HFF-Myc (cell line): Measurements from ENCODE around the gene DIP2C.

Experiments
- DNase-seq: peaks from one replicate; pipeline ENCODE4 v3.0.0-alpha.2; 2011; ENCODE audit warnings: low read depth; ENCODE audit errors: extremely low read depth
- H3K4me3 ChIP-seq: replicated peaks from 2 replicates; pipeline ENCODE4 v1.5.1; 2011; ENCODE audit warnings: low read depth, mild to moderate bottlenecking, control low read depth, low read length
- TF ChIP-seq, protein P1 (sequence below): IDR thresholded peaks from 2 replicates; pipeline ENCODE4 v1.5.1; 2012; ENCODE audit warnings: mild to moderate bottlenecking, low read depth, low read length, control low read depth; ENCODE audit errors: missing control alignments

The DIP2C gene

DNA sequence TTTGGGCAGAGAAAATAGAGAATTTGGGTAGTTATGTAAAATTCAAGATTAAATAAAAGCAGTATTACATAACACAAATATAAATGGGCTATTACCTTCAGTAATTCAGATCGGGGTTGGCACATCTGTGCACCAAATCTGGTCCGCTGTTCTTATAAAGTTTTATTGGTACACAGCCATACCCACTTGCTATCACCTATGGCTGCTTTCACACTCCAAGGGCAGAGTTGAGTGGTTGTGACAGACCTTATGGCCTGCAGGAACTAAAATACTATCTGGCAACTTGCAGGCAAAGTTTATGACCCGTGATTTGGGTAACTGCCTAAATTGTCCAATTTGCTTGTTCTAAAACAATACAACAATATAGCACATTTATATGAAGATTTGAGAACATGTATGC, 249.3 kb downstream of the DIP2C start:
- DNase-seq, result no peak
- no peak overlapping the region for H3K4me3 ChIP-seq
- TF ChIP-seq, protein P1, sequence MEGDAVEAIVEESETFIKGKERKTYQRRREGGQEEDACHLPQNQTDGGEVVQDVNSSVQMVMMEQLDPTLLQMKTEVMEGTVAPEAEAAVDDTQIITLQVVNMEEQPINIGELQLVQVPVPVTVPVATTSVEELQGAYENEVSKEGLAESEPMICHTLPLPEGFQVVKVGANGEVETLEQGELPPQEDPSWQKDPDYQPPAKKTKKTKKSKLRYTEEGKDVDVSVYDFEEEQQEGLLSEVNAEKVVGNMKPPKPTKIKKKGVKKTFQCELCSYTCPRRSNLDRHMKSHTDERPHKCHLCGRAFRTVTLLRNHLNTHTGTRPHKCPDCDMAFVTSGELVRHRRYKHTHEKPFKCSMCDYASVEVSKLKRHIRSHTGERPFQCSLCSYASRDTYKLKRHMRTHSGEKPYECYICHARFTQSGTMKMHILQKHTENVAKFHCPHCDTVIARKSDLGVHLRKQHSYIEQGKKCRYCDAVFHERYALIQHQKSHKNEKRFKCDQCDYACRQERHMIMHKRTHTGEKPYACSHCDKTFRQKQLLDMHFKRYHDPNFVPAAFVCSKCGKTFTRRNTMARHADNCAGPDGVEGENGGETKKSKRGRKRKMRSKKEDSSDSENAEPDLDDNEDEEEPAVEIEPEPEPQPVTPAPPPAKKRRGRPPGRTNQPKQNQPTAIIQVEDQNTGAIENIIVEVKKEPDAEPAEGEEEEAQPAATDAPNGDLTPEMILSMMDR, result no peak

DNA sequence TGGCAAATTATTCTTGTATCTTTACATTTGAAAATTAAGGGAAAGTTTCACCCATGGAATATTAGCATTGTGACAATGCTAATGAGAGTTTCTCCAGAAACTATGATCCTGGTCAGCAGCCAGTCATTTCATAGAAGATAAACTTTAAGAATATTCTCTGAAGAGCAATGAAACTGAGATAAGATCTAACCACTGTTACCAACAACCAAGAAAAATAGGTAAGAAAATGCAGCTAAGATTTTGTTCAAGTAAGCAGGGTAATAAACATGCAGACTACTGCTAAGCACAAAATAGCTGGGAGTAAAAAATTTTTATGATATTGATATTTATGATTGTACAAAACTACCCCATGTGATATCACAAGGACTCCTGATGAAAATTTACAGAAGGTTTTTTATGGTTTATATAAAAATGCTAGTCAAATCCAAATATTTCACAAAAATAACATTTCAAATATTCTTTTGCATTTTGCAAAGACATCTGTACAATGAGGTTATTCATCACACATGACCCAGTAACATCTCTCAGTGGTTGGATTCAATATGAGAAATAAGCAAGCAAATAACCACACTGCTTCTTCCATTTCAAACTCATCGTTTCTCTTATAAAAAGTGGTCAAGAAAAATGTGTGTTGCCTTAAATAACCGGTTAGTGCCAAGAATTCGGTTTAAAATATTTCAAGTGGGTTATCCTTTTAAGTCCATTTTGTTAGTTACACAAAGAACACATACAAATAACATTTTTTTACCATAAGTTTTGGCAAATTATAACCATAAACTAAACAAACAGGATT, 251.6 kb downstream of the DIP2C start:
- no peak for DNase-seq
- TF ChIP-seq, protein P1, result no peak
- no peak overlapping the region for H3K4me3 ChIP-seq

DNA sequence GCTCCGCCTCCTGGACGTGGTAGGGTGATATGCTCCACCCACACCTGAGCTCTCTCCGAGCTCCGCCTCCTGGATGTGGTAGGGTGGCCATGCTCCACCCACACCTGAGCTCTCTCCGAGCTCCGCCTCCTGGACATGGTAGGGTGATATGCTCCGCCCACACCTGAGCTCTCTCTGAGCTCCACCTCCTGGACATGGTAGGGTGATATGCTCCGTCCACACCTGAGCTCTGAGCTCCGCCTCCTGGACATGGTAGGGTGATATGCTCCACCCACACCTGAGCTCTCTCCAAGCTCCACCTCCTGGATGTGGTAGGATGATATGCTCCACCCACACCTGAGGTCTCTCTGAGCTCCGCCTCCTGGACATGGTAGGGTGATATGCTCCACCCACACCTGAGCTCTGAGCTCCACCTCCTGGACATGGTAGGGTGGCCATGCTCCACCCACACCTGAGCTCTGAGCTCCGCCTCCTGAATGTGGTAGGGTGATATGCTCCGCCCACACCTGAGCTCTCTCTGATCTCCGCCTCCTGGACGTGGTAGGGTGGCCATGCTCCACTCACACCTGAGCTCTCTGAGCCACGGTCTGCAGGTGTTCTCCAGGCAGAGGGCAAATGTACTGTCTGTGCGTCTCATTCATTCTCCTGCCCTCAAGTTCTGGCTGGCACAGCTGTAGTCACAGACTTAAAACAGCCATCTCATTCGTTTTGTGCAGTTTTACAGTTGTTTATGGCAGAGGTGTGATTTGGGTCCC, 252.4 kb downstream of the DIP2C start:
- no peak for DNase-seq
- H3K4me3 ChIP-seq, result no peak overlapping the region
- TF ChIP-seq, protein P1, result no peak

DNA sequence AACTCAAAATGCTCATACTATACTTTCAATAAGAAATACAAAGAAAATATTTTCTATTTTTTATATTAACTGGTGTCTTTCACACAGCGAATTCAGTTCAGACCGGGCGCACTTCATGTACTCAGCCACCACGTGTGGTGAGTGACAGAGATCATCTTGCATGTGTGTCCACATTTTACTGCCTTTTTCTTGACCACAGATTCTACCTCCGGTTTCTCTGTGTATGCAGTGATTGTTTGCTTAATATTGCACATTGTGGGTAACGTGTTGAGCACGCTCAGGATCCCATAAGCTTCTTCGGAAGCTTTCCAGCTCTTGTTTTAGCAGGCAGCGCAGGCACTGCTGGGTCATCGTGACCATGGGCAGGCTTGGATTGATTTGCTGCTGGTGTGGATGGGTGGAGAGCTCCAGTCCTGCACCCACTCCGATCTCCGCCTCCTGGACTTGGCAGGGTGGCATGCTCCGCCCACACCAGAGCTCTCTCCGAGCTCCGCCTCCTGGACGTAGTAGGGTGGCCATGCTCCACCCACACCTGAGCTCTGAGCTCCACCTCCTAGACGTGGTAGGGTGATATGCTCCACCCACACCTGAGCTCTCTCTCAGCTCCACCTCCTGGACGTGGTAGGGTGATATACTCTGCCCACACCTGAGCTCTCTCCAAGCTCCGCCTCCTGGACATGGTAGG, 253.3 kb downstream of the DIP2C start:
- no peak for DNase-seq
- no peak overlapping the region for H3K4me3 ChIP-seq
- TF ChIP-seq, protein P1, result no peak

DNA sequence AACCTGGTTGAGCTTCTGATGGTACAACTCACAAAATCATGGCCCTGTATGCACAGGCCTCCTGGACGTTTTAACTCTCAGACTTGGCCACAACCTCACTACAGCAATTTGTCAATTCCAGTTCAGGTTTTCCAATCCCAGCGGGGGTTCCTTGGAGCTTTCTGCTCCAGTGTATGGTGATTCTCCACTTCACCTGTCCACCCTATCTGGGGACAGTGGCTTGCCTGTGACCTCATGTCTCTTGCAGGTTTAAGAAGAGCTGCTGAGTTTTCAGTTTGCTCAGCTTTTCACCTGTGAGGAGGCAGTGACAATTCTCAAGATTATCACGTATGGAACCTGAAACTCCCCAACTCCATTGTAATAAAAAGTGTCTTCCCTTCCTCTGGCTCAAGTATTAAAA, 254.1 kb downstream of the DIP2C start:
- no peak for DNase-seq
- H3K4me3 ChIP-seq, result no peak overlapping the region
- TF ChIP-seq, protein P1, result no peak

DNA sequence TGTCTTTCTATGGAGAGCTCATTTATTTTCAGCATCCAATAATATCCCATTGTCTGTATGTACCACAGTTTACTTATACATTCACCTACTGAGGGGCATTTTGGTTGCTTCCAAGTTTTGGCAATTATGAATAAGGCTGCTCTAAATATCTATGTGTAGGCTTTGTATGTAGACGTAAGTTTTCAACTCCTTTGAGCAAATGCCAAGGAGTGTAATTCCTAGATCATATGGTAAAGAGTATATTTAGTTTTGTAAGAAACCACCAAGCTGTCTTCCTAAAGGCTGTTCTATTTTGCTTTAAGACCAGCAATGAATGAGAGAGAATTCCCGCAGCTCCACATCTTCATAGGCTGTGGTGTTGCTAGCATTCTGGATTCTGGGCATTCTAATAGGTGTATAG, 259.8 kb downstream of the DIP2C start:
- TF ChIP-seq, protein P1, result no peak
- DNase-seq, result no peak
- no peak overlapping the region for H3K4me3 ChIP-seq
